RWPE1 (cell line): ENCODE data around the gene TMEM108.
A peak's percentile ranks its signal among the peaks of the same experiment; 100 is the strongest.

Source experiments
- CTCF ChIA-PET: fragments of 350-600 bp; sonication (Branson Sonifier 250); formaldehyde crosslinking; extraction: SDS; loops from one replicate; lab custom pipeline; 2021; lab: Yijun Ruan, JAX
- POLR2A ChIA-PET: fragments of 400-600 bp; formaldehyde crosslinking; extraction: SDS; loops from one replicate; lab custom pipeline; 2020; ENCODE audit warnings: antibody characterized with exemption; ENCODE audit not compliant: low non-redundant PET; lab: Yijun Ruan, JAX
- DNase-seq: peaks from one replicate; pipeline ENCODE4 v3.0.0; 2012; ENCODE audit warnings: low spot score
- H3K27ac ChIP-seq: fragments of 450-650 bp; 2 replicates; pipeline ENCODE4 v1.5.1; 2017
- TF ChIP-seq, protein P1 (sequence below): fragments of 450-650 bp; conservative IDR thresholded peaks from 2 replicates; pipeline ENCODE4 v1.5.1; 2017; ENCODE audit warnings: low read depth, mild to moderate bottlenecking

Gene TMEM108

GRCh38 chr3:133300102-133300501 is 261.9 kb downstream of the TMEM108 start:
- TF ChIP-seq, protein P1, sequence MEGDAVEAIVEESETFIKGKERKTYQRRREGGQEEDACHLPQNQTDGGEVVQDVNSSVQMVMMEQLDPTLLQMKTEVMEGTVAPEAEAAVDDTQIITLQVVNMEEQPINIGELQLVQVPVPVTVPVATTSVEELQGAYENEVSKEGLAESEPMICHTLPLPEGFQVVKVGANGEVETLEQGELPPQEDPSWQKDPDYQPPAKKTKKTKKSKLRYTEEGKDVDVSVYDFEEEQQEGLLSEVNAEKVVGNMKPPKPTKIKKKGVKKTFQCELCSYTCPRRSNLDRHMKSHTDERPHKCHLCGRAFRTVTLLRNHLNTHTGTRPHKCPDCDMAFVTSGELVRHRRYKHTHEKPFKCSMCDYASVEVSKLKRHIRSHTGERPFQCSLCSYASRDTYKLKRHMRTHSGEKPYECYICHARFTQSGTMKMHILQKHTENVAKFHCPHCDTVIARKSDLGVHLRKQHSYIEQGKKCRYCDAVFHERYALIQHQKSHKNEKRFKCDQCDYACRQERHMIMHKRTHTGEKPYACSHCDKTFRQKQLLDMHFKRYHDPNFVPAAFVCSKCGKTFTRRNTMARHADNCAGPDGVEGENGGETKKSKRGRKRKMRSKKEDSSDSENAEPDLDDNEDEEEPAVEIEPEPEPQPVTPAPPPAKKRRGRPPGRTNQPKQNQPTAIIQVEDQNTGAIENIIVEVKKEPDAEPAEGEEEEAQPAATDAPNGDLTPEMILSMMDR, result no peak
- CTCF ChIA-PET, result no interaction called here
- no peak for DNase-seq
- POLR2A ChIA-PET, result no interaction called here
- no peak overlapping the region for H3K27ac ChIP-seq

DNA sequence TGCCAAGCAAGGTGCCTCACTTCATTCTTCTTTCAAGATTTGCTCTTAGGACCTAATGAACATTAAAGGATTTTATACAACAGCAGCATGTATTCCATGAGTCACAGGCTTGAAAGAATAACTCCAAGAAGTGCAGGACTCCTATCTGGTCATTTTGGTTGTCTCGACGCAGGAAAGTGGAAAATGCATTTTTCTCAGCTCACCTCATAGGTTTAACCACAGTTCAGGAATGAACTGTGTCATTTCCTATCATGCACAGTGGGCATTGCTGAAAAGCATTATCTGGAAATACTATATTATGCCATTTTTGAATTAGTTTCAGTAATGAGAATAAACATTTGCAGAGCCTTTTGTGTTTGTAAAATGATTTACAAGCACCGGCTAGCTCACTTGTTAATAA is 263.0 kb downstream of the TMEM108 start:
- peak; percentile 13 for DNase-seq
- no peak overlapping the region for H3K27ac ChIP-seq
- ChIA-PET CTCF (no interaction called here), POLR2A (no interaction called here)
- TF ChIP-seq, protein P1, result no peak

DNA sequence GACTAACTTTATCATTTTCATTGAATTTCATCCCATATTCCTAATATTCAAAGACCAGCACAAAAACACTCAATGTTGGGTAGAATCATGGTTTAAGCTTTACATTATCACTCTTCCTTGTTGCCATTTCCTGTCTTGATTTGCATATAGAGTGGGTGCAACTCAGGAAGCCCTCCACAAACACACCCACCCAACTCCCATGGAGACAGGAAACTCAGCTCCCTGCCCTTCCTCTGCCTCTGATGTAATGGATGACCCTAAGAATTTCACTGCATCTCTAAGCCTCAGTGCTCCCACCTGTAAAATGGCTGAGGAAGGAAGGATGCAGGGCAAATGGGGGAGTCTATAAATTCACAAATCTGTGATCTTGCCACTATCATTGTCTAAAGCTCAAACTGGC is 263.5 kb downstream of the TMEM108 start:
- ChIA-PET CTCF (no interaction called here), POLR2A (no interaction called here)
- TF ChIP-seq, protein P1, result no peak

DNA sequence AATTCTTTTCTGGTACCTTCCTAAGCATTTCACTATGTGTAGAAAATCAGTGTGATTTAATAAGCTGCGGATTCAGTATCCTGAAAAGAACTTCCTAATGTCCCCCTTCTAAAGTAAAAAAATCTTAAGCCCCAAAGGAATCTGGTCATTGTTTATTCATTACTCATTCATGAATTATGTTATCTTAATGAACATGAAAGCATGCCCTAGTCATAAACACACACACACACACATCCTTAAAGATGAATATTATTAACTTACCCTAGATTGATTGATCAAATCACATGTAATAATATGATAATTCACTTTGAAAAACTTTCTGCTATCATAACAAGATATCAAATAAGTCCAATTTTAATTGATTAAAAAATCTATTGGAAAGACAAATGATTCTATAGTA is 265.2 kb downstream of the TMEM108 start:
- TF ChIP-seq, protein P1, result no peak
- no peak overlapping the region for H3K27ac ChIP-seq
- POLR2A ChIA-PET, result no interaction called here
- DNase-seq, result no peak
- CTCF ChIA-PET, result no interaction called here

More for the DNA sequence above, 263.5 kb downstream of the TMEM108 start:
- no peak overlapping the region for H3K27ac ChIP-seq
- no peak for DNase-seq

DNA sequence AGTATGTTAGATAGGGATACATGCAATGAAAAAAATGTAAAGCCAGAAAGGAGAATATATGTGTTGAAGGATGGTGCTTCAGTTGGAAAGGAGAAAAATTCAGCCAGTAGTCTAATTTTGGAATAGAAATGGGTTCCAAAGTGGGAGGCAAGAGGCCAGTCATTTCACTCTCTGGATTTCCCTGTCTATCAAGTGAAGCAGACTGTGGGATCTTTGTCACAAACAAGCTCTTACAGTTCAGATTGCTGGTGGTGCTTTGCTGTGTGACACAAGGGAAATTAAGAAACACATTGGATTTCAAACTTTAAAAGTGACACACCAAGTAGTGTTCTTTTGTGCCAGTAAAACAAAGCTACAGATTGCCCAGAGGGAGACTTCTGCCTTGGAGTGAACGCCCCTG is 279.7 kb downstream of the TMEM108 start:
- TF ChIP-seq, protein P1, result no peak
- DNase-seq, result no peak
- ChIA-PET POLR2A (no interaction called here), CTCF (no interaction called here)
- no peak overlapping the region for H3K27ac ChIP-seq

DNA sequence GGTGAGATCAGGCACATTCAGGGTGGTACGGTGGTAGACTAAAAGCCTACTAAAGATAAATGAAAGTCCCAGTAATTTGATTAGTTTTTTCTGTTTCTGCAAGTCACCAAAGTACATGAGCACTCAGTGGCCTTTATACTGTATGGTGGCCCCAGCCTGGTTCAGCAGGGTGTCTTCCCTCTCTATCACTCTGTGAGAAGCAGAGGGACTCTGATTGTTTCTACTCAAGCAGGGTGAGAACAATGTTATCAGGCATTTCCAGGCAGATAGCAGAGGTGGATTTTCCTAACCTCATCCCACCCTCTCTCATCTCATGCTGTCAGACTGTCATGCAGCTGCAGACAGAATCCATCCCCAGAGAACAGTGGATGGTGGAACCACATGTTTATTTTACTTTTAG is 290.2 kb downstream of the TMEM108 start:
- DNase-seq, result no peak
- ChIA-PET CTCF (no interaction called here), POLR2A (no interaction called here)
- TF ChIP-seq, protein P1, result no peak
- H3K27ac ChIP-seq, result no peak overlapping the region

DNA sequence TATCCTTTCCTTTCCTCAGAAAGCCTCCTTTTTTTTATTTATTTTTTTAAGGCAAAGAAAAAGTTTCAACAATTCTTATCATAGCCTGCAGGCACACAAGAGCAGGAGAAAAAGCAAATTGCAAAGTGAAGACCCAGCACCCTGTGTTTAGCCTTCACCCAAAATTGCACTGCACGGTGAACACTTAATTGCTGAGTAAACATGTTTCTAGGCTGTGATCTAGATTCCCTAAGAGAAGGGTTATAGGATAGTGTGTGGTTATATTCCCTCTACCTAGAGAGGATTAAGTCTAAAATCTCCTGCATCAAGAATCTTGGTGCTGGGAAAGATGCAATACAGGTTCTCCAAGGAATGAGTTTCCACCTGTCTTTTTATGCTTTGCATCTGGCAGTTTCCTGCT is 291.4 kb downstream of the TMEM108 start:
- no peak for DNase-seq
- ChIA-PET POLR2A (no interaction called here), CTCF (no interaction called here)
- H3K27ac ChIP-seq, result no peak overlapping the region
- TF ChIP-seq, protein P1, result no peak
